Measurements from ENCODE around the gene SLC12A7.

GRCh38 chr5:1125030-1125357 lies 13.1 kb upstream of the SLC12A7 start:
- TF ChIP-seq CTCF (conservative IDR thresholded peaks at IDR 0.05; ENCODE audit: low read depth, low read length) (no peak), EZH2 (IDR thresholded peaks at IDR 0.05; ENCODE audit: low read length, unreplicated experiment) (no peak), EZH2phosphoT487 (IDR thresholded peaks at IDR 0.05; ENCODE audit: borderline replicate concordance, low read length) (no peak)

Measured in PC-3 (cell line).